HG03039 (cell line): ENCODE measurements around the gene SUPT3H.

ENCODE experiments used
- ATAC-seq: cut with Tn5 transposase; IDR thresholded peaks from one replicate; pipeline ENCODE4 v1.9.1; 2021; ENCODE audit warnings: mild to moderate bottlenecking, moderate library complexity; ENCODE audit not compliant: unreplicated experiment

SUPT3H gene

GRCh38 chr6:44808148-44808547 is 569.6 kb downstream of the SUPT3H start:
- ATAC-seq = no peak

GRCh38 chr6:44806656-44807055 is 571.1 kb downstream of the SUPT3H start:
- ATAC-seq = no peak

DNA sequence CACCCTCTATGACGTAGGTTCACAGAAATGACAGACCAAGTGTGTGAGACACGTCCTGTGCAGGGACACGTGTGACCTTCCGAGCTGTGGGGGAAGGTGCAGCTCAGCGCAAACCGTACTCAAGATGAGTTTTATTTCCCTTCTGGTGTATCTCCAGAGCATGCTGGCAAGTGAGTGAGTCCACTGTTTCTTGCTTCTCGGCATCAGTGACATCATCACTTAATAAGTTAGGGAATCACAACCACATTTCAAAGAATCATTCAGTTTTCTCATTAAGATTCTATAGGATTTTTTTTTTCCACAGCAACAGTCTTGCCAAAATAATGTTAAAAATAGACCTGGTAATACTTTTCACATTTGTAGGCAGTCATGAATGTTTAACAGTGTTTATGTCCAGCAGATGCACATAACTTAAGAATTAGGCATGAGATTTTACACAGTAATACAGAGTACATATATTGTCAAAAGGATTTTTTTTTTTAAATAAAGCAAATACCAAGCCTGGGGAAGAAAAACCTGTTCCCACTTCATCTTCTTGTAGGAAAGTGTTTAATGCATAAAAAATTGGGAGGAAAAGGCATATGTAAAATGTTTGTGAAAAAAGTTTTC is 572.4 kb downstream of the SUPT3H start:
- no peak for ATAC-seq

DNA sequence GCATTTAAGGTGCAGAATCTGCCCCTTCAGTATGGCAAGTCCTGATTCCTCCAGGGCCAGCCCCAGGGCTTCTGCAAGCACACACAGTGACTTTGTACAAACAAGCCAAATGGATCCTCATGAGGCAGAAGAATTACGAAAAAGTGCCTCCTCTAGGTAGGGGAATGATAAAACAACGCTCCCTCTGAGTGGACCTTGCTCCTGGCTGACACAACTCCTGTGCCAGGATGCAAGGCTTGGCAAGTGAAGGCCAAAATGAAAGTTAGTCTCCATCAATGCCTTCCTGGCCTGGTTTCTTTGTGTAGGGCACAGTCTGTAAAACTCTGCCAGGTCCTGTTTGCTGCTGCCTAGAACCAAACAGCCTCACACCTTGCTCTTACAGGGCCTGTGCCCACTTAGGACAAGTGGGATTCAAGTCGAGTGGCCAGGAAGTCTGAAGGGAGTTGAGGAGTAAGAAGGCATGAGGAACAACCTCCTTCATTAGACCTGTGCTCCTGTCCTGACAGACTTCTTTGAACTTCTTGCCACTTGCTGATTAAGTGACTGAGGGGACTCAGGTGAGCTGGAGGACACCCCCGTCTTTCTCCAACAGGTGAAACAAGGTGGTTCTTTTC is 573.1 kb downstream of the SUPT3H start:
- ATAC-seq = no peak

GRCh38 chr6:44804016-44804415 is 573.7 kb downstream of the SUPT3H start:
- no peak for ATAC-seq

DNA sequence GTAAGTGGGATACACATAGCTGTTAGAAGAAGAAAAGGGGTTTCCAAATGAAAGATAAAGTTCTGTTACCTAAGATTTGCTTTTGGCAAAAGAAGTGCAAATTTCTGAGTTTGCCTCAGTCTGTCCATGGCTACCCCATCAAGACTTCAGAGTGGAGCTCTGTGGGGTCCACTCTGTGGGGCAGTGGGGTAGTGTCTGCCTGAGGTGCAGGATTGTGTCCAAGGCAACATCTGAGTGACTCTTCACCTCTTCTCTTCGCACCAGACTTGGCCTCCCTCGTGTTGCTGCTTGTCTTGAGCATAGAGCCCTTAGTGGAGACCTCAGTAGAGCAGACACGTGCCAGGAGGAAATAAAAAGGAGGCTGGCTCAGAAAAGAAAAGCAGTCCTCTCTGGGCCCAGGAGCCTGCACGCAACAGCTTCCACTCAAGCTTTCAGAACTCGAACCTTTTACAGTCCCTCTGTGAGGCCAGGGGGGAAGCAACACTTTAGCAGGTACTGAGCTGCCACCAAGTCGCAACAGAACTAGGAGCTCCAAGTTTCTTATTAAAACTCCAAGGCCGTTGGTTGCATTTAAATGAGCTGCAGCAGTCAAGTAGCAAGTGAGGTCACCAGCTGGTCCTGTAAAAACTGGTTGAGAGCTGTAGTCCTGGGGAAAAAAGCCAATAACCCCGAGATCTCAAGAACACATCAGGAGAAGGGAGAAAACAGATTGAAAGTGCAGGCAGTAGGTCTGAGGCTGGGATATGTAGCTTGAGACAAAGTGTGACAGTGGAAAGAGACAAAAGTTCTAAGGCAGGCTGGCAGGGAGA is 576.7 kb downstream of the SUPT3H start:
- ATAC-seq = no peak

DNA sequence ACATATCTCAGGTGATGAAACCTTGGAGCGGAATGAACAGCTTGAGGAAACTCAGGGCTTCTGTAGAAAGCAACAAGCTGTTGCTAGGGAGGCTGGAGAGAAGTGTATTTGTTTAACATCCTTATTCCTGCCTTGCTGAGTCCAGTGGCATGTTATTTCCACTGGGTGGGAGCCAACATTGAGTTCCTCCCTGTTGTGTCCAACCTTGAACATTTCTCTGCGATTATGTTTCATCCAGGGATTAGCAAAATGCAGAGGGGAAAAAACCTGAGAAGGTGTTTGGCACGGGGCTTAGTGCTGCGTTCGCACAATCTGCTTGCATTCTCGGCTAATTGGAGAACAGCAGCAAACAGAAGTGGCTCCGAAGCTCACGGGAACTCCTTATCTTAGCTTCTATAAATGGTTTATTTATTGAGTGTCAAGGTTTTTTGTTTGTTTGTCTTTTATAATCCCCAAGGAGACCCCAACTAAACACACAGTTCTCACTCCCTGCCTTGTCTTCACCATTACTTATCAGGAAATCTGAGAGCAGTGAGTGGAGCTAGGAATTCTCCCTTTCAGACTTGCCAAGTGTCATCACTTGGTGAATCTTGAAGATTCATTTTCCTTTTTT is 577.5 kb downstream of the SUPT3H start:
- no peak for ATAC-seq

- ATAC-seq = no peak
These were observed 580.0 kb downstream of the SUPT3H start for GRCh38 chr6:44797746-44798145.

GRCh38 chr6:44795326-44795725 is 582.4 kb downstream of the SUPT3H start:
- ATAC-seq = no peak

GRCh38 chr6:44789806-44790205 is 587.9 kb downstream of the SUPT3H start:
- ATAC-seq = no peak

DNA sequence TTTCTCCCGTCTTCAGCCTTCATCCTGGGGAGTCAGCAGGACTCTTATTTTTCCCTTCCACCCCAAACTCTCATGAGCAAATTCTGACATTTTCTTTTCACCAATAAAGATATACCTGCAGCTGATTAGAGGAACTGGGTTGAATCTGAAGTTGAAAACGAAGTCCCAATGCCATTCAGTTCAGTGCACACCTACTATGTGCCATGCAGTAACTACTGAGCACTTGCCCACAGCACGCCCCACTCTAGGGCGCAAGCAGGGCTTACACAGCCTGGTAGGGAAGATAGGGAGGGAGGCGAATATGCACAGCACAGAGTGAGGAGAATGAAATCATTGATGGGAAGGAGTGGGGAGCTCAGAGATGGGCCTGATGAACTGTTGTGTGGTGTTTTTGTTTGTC is 588.7 kb downstream of the SUPT3H start:
- ATAC-seq = no peak

GRCh38 chr6:44788387-44788981 is 589.2 kb downstream of the SUPT3H start:
- no peak for ATAC-seq

GRCh38 chr6:44787254-44787834 is 590.4 kb downstream of the SUPT3H start:
- no peak for ATAC-seq

- no peak for ATAC-seq
These were observed 592.6 kb downstream of the SUPT3H start for GRCh38 chr6:44785130-44785529.

GRCh38 chr6:44784195-44784594 is 593.5 kb downstream of the SUPT3H start:
- ATAC-seq = no peak

- ATAC-seq = no peak
These were observed 594.8 kb downstream of the SUPT3H start for GRCh38 chr6:44782892-44783291.

- no peak for ATAC-seq
These were observed 595.7 kb downstream of the SUPT3H start for GRCh38 chr6:44781912-44782597.

DNA sequence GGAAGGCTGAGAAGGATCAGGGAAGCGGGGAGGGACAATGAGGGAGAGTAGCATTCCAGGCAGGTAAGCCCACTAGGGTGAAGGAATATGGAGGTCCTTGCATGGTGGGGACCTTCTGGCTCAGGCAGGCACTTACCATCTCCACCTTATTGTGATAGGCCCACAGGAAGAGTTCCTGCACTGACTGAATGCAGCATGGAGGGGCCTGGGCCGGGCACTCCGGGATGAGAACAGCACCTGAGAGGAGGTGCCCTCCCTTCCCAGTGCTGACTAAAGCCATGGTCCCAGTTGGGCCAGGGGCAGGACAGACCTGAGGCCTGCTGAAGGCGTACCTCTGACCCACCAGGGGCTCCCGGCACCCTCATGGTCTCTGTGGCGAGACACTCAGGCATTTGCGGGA is 597.6 kb downstream of the SUPT3H start:
- no peak for ATAC-seq

DNA sequence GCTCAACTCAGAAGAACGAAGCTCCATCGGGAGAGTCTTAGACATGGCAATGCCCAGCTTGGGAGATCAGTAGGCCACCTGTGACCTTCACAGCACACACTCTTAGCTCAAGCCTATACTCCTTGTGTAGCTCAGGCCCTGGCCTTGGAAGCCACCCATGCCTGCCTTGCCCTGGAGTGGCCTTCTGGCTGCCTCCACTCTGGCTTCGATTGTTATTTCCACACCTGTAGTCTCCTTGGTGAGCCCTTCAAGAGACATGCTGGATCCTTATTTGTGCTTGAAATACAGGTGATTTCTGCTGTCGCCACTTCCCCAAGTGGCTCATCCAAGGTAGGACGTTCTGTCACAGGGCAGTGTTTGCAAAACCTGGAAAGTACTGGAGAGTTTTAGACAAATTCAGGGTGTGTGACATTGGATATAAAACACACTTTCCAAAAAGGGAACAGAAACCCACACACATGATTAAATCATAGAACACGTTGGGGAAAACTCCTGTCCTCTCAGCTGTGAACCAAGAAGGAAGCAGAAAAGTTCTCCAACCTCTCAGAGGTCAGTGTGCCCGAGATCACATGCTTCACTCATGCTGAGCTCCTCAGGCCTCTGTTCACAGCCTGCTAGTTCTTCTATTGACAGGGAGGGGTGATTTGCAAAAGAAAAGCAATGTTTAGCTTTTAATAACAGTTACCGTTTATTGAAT is 598.5 kb downstream of the SUPT3H start:
- no peak for ATAC-seq
